GM23338 (cell line): ENCODE results near the gene GLG1. TPM values are rescaled to one million over a fixed set of nuclear protein-coding genes. Genes with fewer than 3 reads are reported as not detected.
A peak's percentile ranks its signal among the peaks of the same experiment; 100 is the strongest.

ENCODE experiments used
- ATAC-seq: fragments of 200-7000 bp; cut with Tn5 transposase; 3 replicates; pipeline ENCODE4 v1.9.1; 2020
- DNase-seq: peaks from one replicate; pipeline ENCODE4 v3.0.0-alpha.2; 2015; ENCODE audit warnings: low spot score
- H2AFZ ChIP-seq: fragments of 200-600 bp; sonication (generic); 2 replicates; pipeline ENCODE4 v1.8.0; 2016; ENCODE audit warnings: antibody characterized with exemption, mild to moderate bottlenecking, moderate library complexity
- H3F3A ChIP-seq: fragments of 200-600 bp; sonication (generic); replicated peaks from 2 replicates; pipeline ENCODE4 v1.8.0; 2017; ENCODE audit warnings: antibody characterized with exemption, mixed run types, low read depth
- H3K27ac ChIP-seq: fragments of 200-600 bp; sonication (generic); 2 replicates; pipeline ENCODE4 v1.6.1; 2016; ENCODE audit warnings: low read depth
- H3K27me3 ChIP-seq: fragments of 200-600 bp; sonication (generic); 2 replicates; pipeline ENCODE4 v1.8.0; 2016; ENCODE audit warnings: mild to moderate bottlenecking, mixed run types, moderate library complexity; ENCODE audit not compliant: insufficient read depth
- H3K36me3 ChIP-seq: fragments of 200-600 bp; sonication (generic); 2 replicates; pipeline ENCODE4 v1.8.0; 2016; ENCODE audit warnings: mild to moderate bottlenecking; ENCODE audit not compliant: insufficient read depth
- H3K4me1 ChIP-seq: fragments of 200-600 bp; sonication (generic); 2 replicates; pipeline ENCODE4 v1.8.0; 2016; ENCODE audit warnings: mild to moderate bottlenecking, moderate library complexity; ENCODE audit not compliant: insufficient read depth
- H3K4me2 ChIP-seq: fragments of 200-600 bp; sonication (generic); 2 replicates; pipeline ENCODE4 v1.7.1; 2017; ENCODE audit warnings: mixed run types
- H3K4me3 ChIP-seq: fragments of 200-600 bp; sonication (generic); 2 replicates; pipeline ENCODE4 v1.6.1; 2016; ENCODE audit warnings: mixed run types
- H3K79me2 ChIP-seq: fragments of 200-600 bp; sonication (generic); replicated peaks from 2 replicates; pipeline ENCODE4 v1.8.0; 2017; ENCODE audit warnings: mild to moderate bottlenecking; ENCODE audit not compliant: insufficient read depth
- H3K9me2 ChIP-seq: fragments of 200-600 bp; sonication (generic); 2 replicates; pipeline ENCODE4 v1.8.0; 2017; ENCODE audit not compliant: insufficient read depth
- H4K20me1 ChIP-seq: fragments of 200-600 bp; sonication (generic); replicated peaks from 2 replicates; pipeline ENCODE4 v1.8.0; 2017; ENCODE audit warnings: mild to moderate bottlenecking; ENCODE audit not compliant: insufficient read depth
- H3K27ac Mint-ChIP-seq: 2 replicates; pipeline ENCODE4 v1.8.0; 2020; ENCODE audit warnings: inconsistent platforms, mild to moderate bottlenecking, moderate library complexity, mixed read lengths
- H3K27me3 Mint-ChIP-seq: 3 replicates; pipeline ENCODE4 v1.8.0; 2022; ENCODE audit warnings: low read depth, mild to moderate bottlenecking, moderate library complexity, mixed read lengths, inconsistent platforms; ENCODE audit not compliant: insufficient read depth, poor library complexity
- H3K36me3 Mint-ChIP-seq: 3 replicates; pipeline ENCODE4 v1.8.0; 2021; ENCODE audit warnings: low read depth, mild to moderate bottlenecking, inconsistent platforms, moderate library complexity, mixed read lengths
- H3K4me1 Mint-ChIP-seq: 3 replicates; pipeline ENCODE4 v1.8.0; 2020; ENCODE audit warnings: mild to moderate bottlenecking, inconsistent platforms, mixed read lengths
- H3K4me3 Mint-ChIP-seq: 3 replicates; pipeline ENCODE4 v1.8.0; 2021; ENCODE audit warnings: moderate library complexity, mild to moderate bottlenecking, inconsistent platforms, mixed read lengths
- H3K9me3 Mint-ChIP-seq: 3 replicates; pipeline ENCODE4 v1.8.0; 2020; ENCODE audit warnings: moderate library complexity, mild to moderate bottlenecking, inconsistent platforms, mixed read lengths
- CREB1 ChIP-seq: fragments of 250-450 bp; sonication (Bioruptor Pico); IDR thresholded peaks from 2 replicates; pipeline ENCODE4 v1.5.0; 2020; ENCODE audit warnings: low read depth, mild to moderate bottlenecking, moderate library complexity
- CTCF ChIP-seq, 2 experiments: fragments of 200-600 bp in 1 of 2; sonication (generic) in 1 of 2; conservative IDR thresholded peaks; 2 replicates each; pipeline versions ENCODE4 v1.5.1 to v1.6.1; 2016 to 2017; ENCODE audit warnings: antibody characterized with exemption in 2 of 2, low read depth in 2 of 2, mild to moderate bottlenecking in 2 of 2, moderate library complexity in 1 of 2
- ETS1 ChIP-seq: IDR thresholded peaks from 2 replicates; pipeline ENCODE4 v1.6.1; 2016; ENCODE audit warnings: antibody characterized with exemption
- EZH2 ChIP-seq: fragments of 200-600 bp; sonication (generic); IDR thresholded peaks from one replicate; pipeline ENCODE4 v1.8.0; 2017; ENCODE audit warnings: antibody characterized with exemption, mild to moderate bottlenecking, low read depth; ENCODE audit not compliant: unreplicated experiment
- JUNB ChIP-seq: IDR thresholded peaks from one replicate; pipeline ENCODE4 v1.6.1; 2016; ENCODE audit warnings: antibody characterized with exemption; ENCODE audit not compliant: unreplicated experiment
- POLR2AphosphoS5 ChIP-seq: IDR thresholded peaks from 2 replicates; pipeline ENCODE4 v1.6.1; 2016; ENCODE audit warnings: antibody characterized with exemption, low read depth
- STAT1 ChIP-seq: IDR thresholded peaks from one replicate; pipeline ENCODE4 v1.6.1; 2016; ENCODE audit warnings: antibody characterized with exemption; ENCODE audit not compliant: unreplicated experiment
- ZNF114 ChIP-seq: fragments of 250-450 bp; sonication (Bioruptor Pico); IDR thresholded peaks from 2 replicates; pipeline ENCODE4 v1.5.0; 2020; ENCODE audit warnings: mild to moderate bottlenecking, moderate library complexity
- ZNF462 ChIP-seq: fragments of 250-450 bp; sonication (Bioruptor Pico); IDR thresholded peaks from 2 replicates; pipeline ENCODE4 v1.5.0; 2020; ENCODE audit warnings: mild to moderate bottlenecking, moderate library complexity
- polyA plus RNA-seq: library from polyadenylated mRNA; unstranded; fragments of >200 nt; fragmentation: Nextera tagmentation; extraction: Ambion mirVana; gene quantifications from 2 replicates; pipeline ENCODE4 v1.2.1, GENCODE V29; 2016
- total RNA-seq: library from RNA; depleted of rRNA; stranded (reverse); fragments of >200 nt; shearing (Covaris generic); gene quantifications from 2 replicates; pipeline ENCODE4 v1.2.3, GENCODE V29; 2014
- TF ChIP-seq, protein P1 (sequence below): IDR thresholded peaks from one replicate; pipeline ENCODE4 v1.6.1; 2018; ENCODE audit warnings: antibody characterized with exemption; ENCODE audit not compliant: unreplicated experiment

The GLG1 gene
- total and polyA plus RNA-seq, 2 experiments from 2014 or later: 61.2 to 211 TPM

- TF ChIP-seq ZNF462 (CRISPR knock-in tag): no peak
- no peak for TF ChIP-seq CTCF (conservative IDR thresholded peaks at IDR 0.05; ENCODE audit: low read depth in 2 of 2)
These were observed 168.4 kb downstream of the GLG1 start (continued) for GRCh38 chr16:74438492-74438979.

- Histone ChIP-seq H3K79me2 (no peaks in the 10 kb centered on the region), H3K4me3 (no peak overlapping the region), H3F3A (no peaks in the 10 kb centered on the region), H2AFZ (no peak overlapping the region; the same call in 1 of the 2 replicates), H3K36me3 (no peaks in the 10 kb centered on the region), H3K9me2 (no peaks in the 10 kb centered on the region), H3K27me3 (no peaks in the 10 kb centered on the region), H3K4me1 (no peaks in the 10 kb centered on the region), H3K27ac (no peak overlapping the region), H4K20me1 (no peaks in the 10 kb centered on the region), H3K4me2 (no peak overlapping the region)
- DNase-seq (no peak), ATAC-seq (no peak)
- H3K4me3 Mint-ChIP-seq: no peak overlapping the region
- peaks cover 10% of the 10 kb centered on the region; the same call in 2 of the 3 replicates for H3K9me3 Mint-ChIP-seq
- peaks cover 6% of the 10 kb centered on the region for H3K27me3 Mint-ChIP-seq
- H3K27ac Mint-ChIP-seq: peak overlapping the region; percentile 75
- H3K36me3 Mint-ChIP-seq: peaks cover 7% of the 10 kb centered on the region; the same call in 2 of the 3 replicates
- peaks cover 5% of the 10 kb centered on the region; the same call in 1 of the 3 replicates for H3K4me1 Mint-ChIP-seq
- TF ChIP-seq ZNF114 (CRISPR knock-in tag): no peak
- no peak for TF ChIP-seq POLR2AphosphoS5
- no peak for TF ChIP-seq CREB1 (CRISPR knock-in tag)
- TF ChIP-seq, protein P1, sequence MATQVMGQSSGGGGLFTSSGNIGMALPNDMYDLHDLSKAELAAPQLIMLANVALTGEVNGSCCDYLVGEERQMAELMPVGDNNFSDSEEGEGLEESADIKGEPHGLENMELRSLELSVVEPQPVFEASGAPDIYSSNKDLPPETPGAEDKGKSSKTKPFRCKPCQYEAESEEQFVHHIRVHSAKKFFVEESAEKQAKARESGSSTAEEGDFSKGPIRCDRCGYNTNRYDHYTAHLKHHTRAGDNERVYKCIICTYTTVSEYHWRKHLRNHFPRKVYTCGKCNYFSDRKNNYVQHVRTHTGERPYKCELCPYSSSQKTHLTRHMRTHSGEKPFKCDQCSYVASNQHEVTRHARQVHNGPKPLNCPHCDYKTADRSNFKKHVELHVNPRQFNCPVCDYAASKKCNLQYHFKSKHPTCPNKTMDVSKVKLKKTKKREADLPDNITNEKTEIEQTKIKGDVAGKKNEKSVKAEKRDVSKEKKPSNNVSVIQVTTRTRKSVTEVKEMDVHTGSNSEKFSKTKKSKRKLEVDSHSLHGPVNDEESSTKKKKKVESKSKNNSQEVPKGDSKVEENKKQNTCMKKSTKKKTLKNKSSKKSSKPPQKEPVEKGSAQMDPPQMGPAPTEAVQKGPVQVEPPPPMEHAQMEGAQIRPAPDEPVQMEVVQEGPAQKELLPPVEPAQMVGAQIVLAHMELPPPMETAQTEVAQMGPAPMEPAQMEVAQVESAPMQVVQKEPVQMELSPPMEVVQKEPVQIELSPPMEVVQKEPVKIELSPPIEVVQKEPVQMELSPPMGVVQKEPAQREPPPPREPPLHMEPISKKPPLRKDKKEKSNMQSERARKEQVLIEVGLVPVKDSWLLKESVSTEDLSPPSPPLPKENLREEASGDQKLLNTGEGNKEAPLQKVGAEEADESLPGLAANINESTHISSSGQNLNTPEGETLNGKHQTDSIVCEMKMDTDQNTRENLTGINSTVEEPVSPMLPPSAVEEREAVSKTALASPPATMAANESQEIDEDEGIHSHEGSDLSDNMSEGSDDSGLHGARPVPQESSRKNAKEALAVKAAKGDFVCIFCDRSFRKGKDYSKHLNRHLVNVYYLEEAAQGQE: no peak
- no peak for TF ChIP-seq STAT1
- TF ChIP-seq JUNB: no peak
- no peak for TF ChIP-seq EZH2
- no peak for TF ChIP-seq ETS1
These were observed 175.4 kb downstream of the GLG1 start for GRCh38 chr16:74431516-74431915.
